CD4-positive, alpha-beta memory T cell (primary cell): Measurements from ENCODE around the gene CUX1. TPM values are rescaled to one million over a fixed set of nuclear protein-coding genes. Genes with fewer than 3 reads are reported as not detected.

Experiments
- CTCF ChIA-PET: fragments of 350-600 bp; sonication (Branson Sonifier 250); formaldehyde crosslinking; loops from one replicate; lab custom pipeline; 2021; ENCODE audit warnings: inconsistent platforms; ENCODE audit not compliant: partially characterized antibody; lab: Charles Lee
- POLR2A ChIA-PET: fragments of 350-600 bp; sonication (Branson Sonifier 250); formaldehyde crosslinking; loops from one replicate; lab custom pipeline; 2021; ENCODE audit not compliant: partially characterized antibody; lab: Charles Lee
- DNase-seq, 5 donors: peaks; one replicate each; pipeline versions ENCODE4 v3.0.0 to v3.0.0-alpha.2; 2020 to 2022; ENCODE audit warnings: mixed read lengths in 1 of 5
- H3K27ac ChIP-seq: one replicate; pipeline ENCODE4 v1.7.0; 2013; ENCODE audit warnings: low read depth, low read length
- H3K27me3 ChIP-seq: 2 replicates; pipeline ENCODE4 v1.7.0; 2013; ENCODE audit warnings: mild to moderate bottlenecking, low read length, moderate library complexity; ENCODE audit not compliant: insufficient read depth
- H3K36me3 ChIP-seq: 2 replicates; pipeline ENCODE4 v1.7.0; 2013; ENCODE audit warnings: mild to moderate bottlenecking, low read length, moderate library complexity; ENCODE audit not compliant: insufficient read depth
- H3K4me1 ChIP-seq: 2 replicates; pipeline ENCODE4 v1.7.0; 2013; ENCODE audit warnings: mild to moderate bottlenecking, low read length, moderate library complexity; ENCODE audit not compliant: insufficient read depth
- H3K4me3 ChIP-seq, 2 donors: one replicate each; pipeline ENCODE4 v1.7.0; 2013; ENCODE audit warnings: low read length in 2 of 2, mild to moderate bottlenecking in 1 of 2
- H3K9me3 ChIP-seq, 2 donors: one replicate each; pipeline ENCODE4 v1.7.0; 2013; ENCODE audit warnings: low read length in 2 of 2, control low read depth in 1 of 2; ENCODE audit not compliant: control insufficient read depth in 1 of 2
- H3K27ac Mint-ChIP-seq, 7 donors: one replicate each; pipeline ENCODE4 v1.8.0; 2020 to 2021; ENCODE audit warnings: mixed read lengths in 7 of 7, mild to moderate bottlenecking in 6 of 7, inconsistent platforms in 3 of 7, moderate library complexity in 3 of 7
- H3K27me3 Mint-ChIP-seq, 2 donors: one replicate each; pipeline ENCODE4 v1.8.0; 2020 to 2021; ENCODE audit warnings: mixed read lengths in 2 of 2
- H3K36me3 Mint-ChIP-seq, 2 donors: one replicate each; pipeline ENCODE4 v1.8.0; 2020 to 2021; ENCODE audit warnings: mixed read lengths in 2 of 2, inconsistent platforms in 1 of 2, mild to moderate bottlenecking in 1 of 2
- H3K4me1 Mint-ChIP-seq, 4 donors: one replicate each; pipeline ENCODE4 v1.8.0; 2020 to 2021; ENCODE audit warnings: mixed read lengths in 4 of 4, mild to moderate bottlenecking in 1 of 4
- H3K4me3 Mint-ChIP-seq, 8 donors: one replicate each; pipeline ENCODE4 v1.8.0; 2020 to 2021; ENCODE audit warnings: mixed read lengths in 8 of 8, mild to moderate bottlenecking in 7 of 8, moderate library complexity in 6 of 8, inconsistent platforms in 3 of 8
- H3K9me3 Mint-ChIP-seq, 8 donors: one replicate each; pipeline ENCODE4 v1.8.0; 2020 to 2021; ENCODE audit warnings: mixed read lengths in 8 of 8, mild to moderate bottlenecking in 5 of 8, inconsistent platforms in 3 of 8, moderate library complexity in 1 of 8
- intact Hi-C: fragments of 100-400 bp; cut with micrococcal nuclease; formaldehyde crosslinking; loops from one replicate; pipeline ENCODE4 v1.15.1; 2023
- polyA plus RNA-seq, 2 donors: library from polyadenylated mRNA; unstranded; fragments of 300-500 nt; fragmentation: Illumina TruSeq; gene quantifications; one replicate each; pipeline ENCODE4 v1.2.3, GENCODE V29; 2021
- total RNA-seq, 2 experiments: library from RNA; stranded (reverse); gene quantifications; one replicate each; pipeline ENCODE4 v1.2.3, GENCODE V29; 2021

CUX1 gene
- total and polyA plus RNA-seq, 4 experiments from 2014 or later, result 2.1 to 47.6 (median 36.1) TPM

DNA sequence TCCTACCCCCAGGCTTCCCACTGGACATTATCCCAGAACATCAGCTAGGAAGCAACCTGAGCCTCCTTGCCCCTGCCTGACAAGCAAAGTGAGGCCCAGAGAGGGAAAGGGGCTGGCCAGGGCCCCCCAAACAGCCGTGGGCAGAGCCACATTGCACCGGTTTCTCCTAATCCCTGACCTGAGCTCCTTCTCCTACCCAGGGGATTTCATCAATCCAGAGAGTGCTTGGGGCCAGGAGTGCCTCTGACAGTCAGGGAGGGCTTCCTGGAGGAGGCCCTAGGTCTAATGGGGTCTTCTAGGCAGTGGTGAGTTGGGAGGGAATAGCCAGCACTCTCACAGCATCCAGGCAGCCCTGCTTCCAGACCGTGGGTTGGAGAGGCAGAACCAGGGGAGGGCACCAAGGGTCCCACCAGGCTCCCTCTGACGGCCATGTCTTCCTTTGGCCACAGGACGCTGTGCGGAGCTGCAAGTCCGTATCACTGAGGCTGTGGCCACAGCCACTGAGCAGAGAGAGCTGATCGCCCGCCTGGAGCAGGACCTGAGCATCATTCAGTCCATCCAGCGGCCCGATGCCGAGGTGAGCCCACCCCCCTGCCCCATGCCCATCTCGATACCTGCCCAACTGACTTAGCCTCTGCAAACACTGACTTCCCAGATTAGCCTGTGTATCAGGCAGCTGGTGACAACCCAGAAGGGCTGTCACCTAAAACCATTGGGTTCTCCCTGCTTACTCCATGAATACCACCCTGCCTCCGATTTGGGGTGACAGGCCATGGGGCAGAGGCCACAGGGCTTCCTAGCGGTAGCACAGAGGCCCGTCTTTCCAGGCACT, 455.7 kb downstream of the CUX1 start:
- CTCF ChIA-PET, result interaction anchor here (0.6 to 7.2 kb wide), 6 partner anchors 11 to 732 kb away, joined by 3 to 71 read pairs (median 4); no protein-coding TSS in a partner anchor
- no peak overlapping the region for H3K4me3 Mint-ChIP-seq
- intact Hi-C loops, result no loop called here
- H3K36me3 Mint-ChIP-seq, result no peaks in the 10 kb centered on the region
- no peaks in the 10 kb centered on the region for H3K9me3 Mint-ChIP-seq
- H3K4me3 ChIP-seq, result no peak overlapping the region
- H3K9me3 ChIP-seq, result no peaks in the 10 kb centered on the region
- no peaks in the 10 kb centered on the region for H3K36me3 ChIP-seq
- POLR2A ChIA-PET, result interaction anchor here (1.5 kb wide), 1 partner anchor 123 kb away, joined by 3 read pairs; the partner anchor contains the start of gene PRKRIP1
- H3K27me3 Mint-ChIP-seq, result no peaks in the 10 kb centered on the region
- H3K27ac Mint-ChIP-seq, result no peak overlapping the region
- H3K27me3 ChIP-seq, result no peaks in the 10 kb centered on the region
- H3K4me1 Mint-ChIP-seq, result peaks cover 3 to 4% (median 3%) of the 10 kb centered on the region in 4 donors
- H3K27ac ChIP-seq, result no peak overlapping the region
- H3K4me1 ChIP-seq, result no peaks in the 10 kb centered on the region
- DNase-seq, result no peak

DNA sequence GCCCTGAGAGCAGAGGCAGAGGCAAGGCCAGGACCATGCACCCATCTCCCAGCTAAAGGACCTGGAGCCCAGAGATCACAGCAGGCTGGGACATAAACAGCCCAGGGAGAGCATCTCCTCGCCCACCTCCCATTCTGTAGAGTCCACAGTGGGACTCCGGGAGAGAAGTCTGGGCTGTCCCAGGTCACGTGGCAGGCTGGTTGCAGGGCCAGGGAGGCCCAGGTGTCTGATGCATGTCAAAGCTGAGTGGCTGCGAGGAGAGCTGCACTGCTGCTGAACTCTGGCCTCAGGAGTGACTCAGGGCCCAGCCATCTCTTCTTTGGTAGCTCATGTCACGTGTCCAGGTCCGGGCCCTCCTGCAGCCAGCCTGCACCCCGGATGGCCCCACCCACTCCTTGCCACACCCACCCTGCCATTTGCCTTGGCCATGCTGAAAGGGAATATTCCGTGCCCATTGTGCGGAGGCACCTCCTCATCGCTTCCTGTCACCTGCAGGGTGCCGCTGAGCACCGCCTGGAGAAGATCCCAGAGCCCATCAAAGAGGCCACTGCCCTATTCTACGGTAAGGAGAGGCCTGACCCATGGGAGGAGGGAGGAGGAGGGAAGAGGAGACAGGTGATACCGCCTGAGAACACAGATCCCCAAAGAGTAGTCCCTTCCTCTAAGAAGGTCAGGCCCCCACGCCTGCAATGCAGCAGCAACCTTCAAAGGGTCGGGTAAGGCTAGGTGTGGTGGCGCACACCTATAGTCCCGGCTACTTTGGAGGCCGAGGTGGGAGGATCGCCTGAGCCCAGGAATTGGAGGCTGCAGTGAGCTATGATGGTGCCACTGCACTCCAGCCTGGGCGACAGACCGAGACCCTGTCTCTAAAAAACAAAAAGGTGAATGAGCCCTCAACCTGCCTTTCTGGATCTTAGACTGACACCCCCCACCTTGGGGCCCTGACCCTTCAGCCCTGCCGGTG, 456.6 kb downstream of the CUX1 start:
- Mint-ChIP-seq H3K9me3 (no peaks in the 10 kb centered on the region), H3K4me3 (no peak overlapping the region)

DNA sequence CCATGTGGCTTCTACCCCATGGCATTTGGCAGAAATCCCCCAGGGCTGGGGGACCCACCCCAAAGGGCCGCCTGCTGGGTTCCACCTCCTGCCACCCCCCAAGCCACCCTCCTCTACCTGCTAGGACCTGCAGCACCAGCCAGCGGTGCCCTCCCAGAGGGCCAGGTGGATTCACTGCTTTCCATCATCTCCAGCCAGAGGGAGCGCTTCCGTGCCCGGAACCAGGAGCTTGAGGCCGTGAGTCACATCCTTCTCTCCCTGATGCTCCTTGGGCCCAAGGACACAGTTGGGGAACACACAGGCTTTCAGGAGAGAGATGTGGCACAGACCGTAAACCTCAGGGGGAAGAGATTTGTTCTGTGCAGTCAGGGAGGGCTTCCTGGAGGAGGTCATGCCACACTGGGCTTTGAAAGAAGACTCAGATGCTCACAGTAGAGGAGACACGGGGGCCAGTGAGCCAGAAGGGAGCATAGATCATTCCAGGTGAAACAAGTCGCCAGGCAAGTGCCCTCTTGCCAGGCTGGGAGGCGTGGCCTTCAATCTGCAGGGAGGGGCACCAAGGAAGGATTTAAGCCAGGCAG, 457.8 kb downstream of the CUX1 start:
- Mint-ChIP-seq H3K4me1 (peaks cover 3 to 8% (median 3%) of the 10 kb centered on the region in 4 donors), H3K4me3 (no peak overlapping the region), H3K27me3 (no peaks in the 10 kb centered on the region), H3K27ac (no peak overlapping the region), H3K9me3 (no peaks in the 10 kb centered on the region), H3K36me3 (no peaks in the 10 kb centered on the region)
- no peak for DNase-seq
- no peak overlapping the region for H3K27ac ChIP-seq
- POLR2A ChIA-PET, result no interaction called here
- H3K36me3 ChIP-seq, result no peaks in the 10 kb centered on the region
- intact Hi-C loops, result no loop called here
- H3K4me3 ChIP-seq, result no peak overlapping the region
- H3K4me1 ChIP-seq, result no peaks in the 10 kb centered on the region
- CTCF ChIA-PET, result interaction anchor here (1.4 kb wide), 1 partner anchor 735 kb away, joined by 4 read pairs; no protein-coding TSS in a partner anchor
- H3K27me3 ChIP-seq, result no peaks in the 10 kb centered on the region
- no peaks in the 10 kb centered on the region for H3K9me3 ChIP-seq

More for the DNA sequence above, 456.6 kb downstream of the CUX1 start:
- ChIA-PET CTCF (interaction anchor here (1.4 to 7.2 kb wide), 2 partner anchors 730 to 733 kb away, joined by 4 to 71 read pairs; no protein-coding TSS in a partner anchor), POLR2A (interaction anchor here (1.5 kb wide), 1 partner anchor 122 kb away, joined by 3 read pairs; the partner anchor contains the start of gene PRKRIP1)
- intact Hi-C loops, result no loop called here
- no peaks in the 10 kb centered on the region for H3K36me3 Mint-ChIP-seq
- no peak overlapping the region for H3K27ac Mint-ChIP-seq
- DNase-seq, result no peak
- Histone ChIP-seq H3K36me3 (no peaks in the 10 kb centered on the region), H3K4me3 (no peak overlapping the region), H3K4me1 (no peaks in the 10 kb centered on the region), H3K27ac (no peak overlapping the region), H3K9me3 (no peaks in the 10 kb centered on the region), H3K27me3 (no peaks in the 10 kb centered on the region)
- no peaks in the 10 kb centered on the region for H3K27me3 Mint-ChIP-seq
- peaks cover 3 to 4% (median 3%) of the 10 kb centered on the region in 4 donors for H3K4me1 Mint-ChIP-seq

DNA sequence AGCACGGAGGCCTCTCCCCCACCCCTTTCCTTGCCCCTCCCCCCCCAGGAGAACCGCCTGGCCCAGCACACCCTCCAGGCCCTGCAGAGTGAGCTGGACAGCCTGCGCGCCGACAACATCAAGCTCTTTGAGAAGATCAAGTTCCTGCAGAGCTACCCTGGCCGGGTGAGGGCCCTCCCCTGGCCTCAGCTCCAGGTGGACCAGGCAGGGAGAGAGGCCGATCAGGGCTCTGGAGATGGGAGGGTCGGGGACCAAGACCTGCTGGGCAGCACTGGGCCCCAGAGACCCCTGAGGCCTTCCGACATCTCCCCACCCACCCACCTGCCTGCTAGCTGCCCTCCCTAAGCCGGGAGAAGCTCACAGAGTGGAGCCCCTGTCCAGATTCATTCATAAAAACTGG, 460.5 kb downstream of the CUX1 start:
- H3K27me3 Mint-ChIP-seq, result no peaks in the 10 kb centered on the region
- H3K27ac ChIP-seq, result no peak overlapping the region
- no peaks in the 10 kb centered on the region for H3K4me1 ChIP-seq
- intact Hi-C loops, result loop anchor here (2.0 kb wide), 1 partner anchor 173 kb away; no protein-coding TSS in a partner anchor
- DNase-seq, result no peak
- H3K27me3 ChIP-seq, result no peaks in the 10 kb centered on the region
- H3K4me1 Mint-ChIP-seq, result peaks cover 0 to 4% (median 0%) of the 10 kb centered on the region in 4 donors
- no peak overlapping the region for H3K4me3 ChIP-seq
- CTCF ChIA-PET, result interaction anchor here (0.6 to 6.5 kb wide), 7 partner anchors 55 to 735 kb away, joined by 3 to 59 read pairs (median 5); no protein-coding TSS in a partner anchor
- H3K36me3 Mint-ChIP-seq, result no peaks in the 10 kb centered on the region
- no peaks in the 10 kb centered on the region for H3K36me3 ChIP-seq
- no peak overlapping the region for H3K27ac Mint-ChIP-seq
- POLR2A ChIA-PET, result no interaction called here
- no peak overlapping the region for H3K4me3 Mint-ChIP-seq
- no peaks in the 10 kb centered on the region for H3K9me3 ChIP-seq
- H3K9me3 Mint-ChIP-seq, result no peaks in the 10 kb centered on the region

DNA sequence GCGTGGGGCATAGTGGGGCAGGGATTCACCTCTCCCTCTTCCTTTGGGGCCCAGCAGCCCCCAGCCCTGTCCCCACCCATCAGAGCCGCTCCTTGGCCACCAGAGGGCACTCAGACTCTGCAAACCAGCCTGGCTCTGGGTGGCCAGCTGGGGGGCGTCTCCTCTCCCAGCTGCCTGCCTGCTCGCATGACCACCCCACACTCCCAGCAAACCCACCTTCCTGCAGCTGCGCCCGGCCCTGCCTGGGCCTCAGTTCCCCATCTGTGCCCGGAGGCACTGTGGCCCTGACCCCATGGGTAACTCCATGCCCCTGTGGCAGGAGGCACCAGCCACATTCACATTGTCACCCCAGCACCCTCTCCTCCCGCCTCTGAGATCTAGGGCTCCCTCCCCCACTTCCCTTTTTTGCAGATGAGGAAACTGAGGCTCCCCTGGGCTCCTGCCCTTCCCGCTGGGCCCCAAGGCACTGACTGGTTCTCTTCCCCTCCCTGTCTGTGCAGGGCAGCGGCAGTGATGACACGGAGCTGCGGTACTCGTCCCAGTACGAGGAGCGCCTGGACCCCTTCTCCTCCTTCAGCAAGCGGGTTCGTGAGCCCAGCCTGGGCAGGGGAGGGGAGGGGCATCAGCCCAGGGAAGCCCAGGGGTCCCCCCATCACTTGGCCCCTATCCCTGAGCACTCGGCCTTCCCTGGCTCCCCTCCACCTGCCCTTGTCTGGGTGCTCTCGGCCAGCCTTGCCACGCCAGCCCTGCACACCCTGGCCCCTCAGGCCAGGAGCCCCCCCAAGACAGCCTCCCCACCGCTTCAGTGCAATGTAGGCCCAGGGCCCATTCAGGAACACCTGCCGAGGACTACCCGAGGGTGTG, 462.3 kb downstream of the CUX1 start:
- H3K36me3 Mint-ChIP-seq, result no peaks in the 10 kb centered on the region
- intact Hi-C loops, result loop anchor here (2.0 to 10.0 kb wide), 2 partner anchors 85 to 171 kb away; no protein-coding TSS in a partner anchor
- H3K27me3 ChIP-seq, result no peaks in the 10 kb centered on the region
- peaks cover 4 to 17% (median 10%) of the 10 kb centered on the region in 4 donors for H3K4me1 Mint-ChIP-seq
- peak; percentile 46 to 57 (median 54) for DNase-seq
- H3K9me3 ChIP-seq, result no peaks in the 10 kb centered on the region
- H3K27ac ChIP-seq, result no peak overlapping the region
- no peaks in the 10 kb centered on the region for H3K9me3 Mint-ChIP-seq
- ChIA-PET POLR2A (no interaction called here), CTCF (interaction anchor here (1.0 to 6.5 kb wide), 6 partner anchors 8 to 116 kb away, joined by 3 to 59 read pairs (median 6); partner anchors contain the start of gene PRKRIP1)
- no peaks in the 10 kb centered on the region for H3K27me3 Mint-ChIP-seq
- no peak overlapping the region for H3K4me3 Mint-ChIP-seq
- peaks cover 4% of the 10 kb centered on the region for H3K4me1 ChIP-seq
- no peak overlapping the region for H3K4me3 ChIP-seq
- no peaks in the 10 kb centered on the region for H3K36me3 ChIP-seq
- H3K27ac Mint-ChIP-seq, result peak overlapping the region in 2 of 7 donors; percentile 60 to 67

DNA sequence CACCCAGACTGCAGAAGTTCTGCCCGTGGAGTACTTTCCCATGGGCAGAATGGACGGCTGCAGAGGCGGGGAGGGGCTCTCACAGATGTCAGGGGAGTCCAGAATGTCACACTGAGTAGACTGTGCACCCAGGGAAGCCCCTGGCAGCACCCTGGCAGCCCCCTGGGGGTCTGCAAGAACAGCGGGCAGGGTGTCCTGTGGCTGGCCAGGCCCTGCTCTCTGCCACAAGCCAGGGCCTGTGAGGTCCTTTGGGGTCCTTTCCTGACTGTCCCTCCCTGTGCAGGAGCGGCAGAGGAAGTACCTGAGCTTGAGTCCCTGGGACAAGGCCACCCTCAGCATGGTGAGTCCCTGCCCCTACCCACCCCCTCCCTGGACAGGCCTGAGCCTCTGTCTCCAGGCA, 463.1 kb downstream of the CUX1 start:
- Histone ChIP-seq H3K36me3 (no peaks in the 10 kb centered on the region), H3K9me3 (no peaks in the 10 kb centered on the region), H3K4me1 (peaks cover 11% of the 10 kb centered on the region), H3K27ac (no peak overlapping the region), H3K4me3 (no peak overlapping the region), H3K27me3 (no peaks in the 10 kb centered on the region)
- no peaks in the 10 kb centered on the region for H3K9me3 Mint-ChIP-seq
- H3K36me3 Mint-ChIP-seq, result no peaks in the 10 kb centered on the region
- no peak overlapping the region for H3K4me3 Mint-ChIP-seq
- intact Hi-C loops, result loop anchor here (10.0 kb wide), 1 partner anchor 84 kb away; no protein-coding TSS in a partner anchor
- ChIA-PET POLR2A (no interaction called here), CTCF (interaction anchor here (0.6 to 6.5 kb wide), 5 partner anchors 109 to 116 kb away, joined by 3 to 59 read pairs (median 5); partner anchors contain the start of gene PRKRIP1)
- H3K4me1 Mint-ChIP-seq, result peaks cover 11 to 24% (median 17%) of the 10 kb centered on the region in 4 donors
- H3K27ac Mint-ChIP-seq, result no peak overlapping the region
- no peak for DNase-seq
- no peaks in the 10 kb centered on the region for H3K27me3 Mint-ChIP-seq
